IPS-NIHi11 (cell line): ENCODE measurements around the gene FAM114A1.
"Not testable (repeated sequence)": the region's sequence is repeated elsewhere in the genome, so short reads cannot be mapped to it uniquely, and the experiment has no call there.

Experiments used
- DNase-seq: peaks from one replicate; pipeline ENCODE4 v3.0.0; 2012; ENCODE audit warnings: mixed read lengths, low spot score

FAM114A1 gene

DNA sequence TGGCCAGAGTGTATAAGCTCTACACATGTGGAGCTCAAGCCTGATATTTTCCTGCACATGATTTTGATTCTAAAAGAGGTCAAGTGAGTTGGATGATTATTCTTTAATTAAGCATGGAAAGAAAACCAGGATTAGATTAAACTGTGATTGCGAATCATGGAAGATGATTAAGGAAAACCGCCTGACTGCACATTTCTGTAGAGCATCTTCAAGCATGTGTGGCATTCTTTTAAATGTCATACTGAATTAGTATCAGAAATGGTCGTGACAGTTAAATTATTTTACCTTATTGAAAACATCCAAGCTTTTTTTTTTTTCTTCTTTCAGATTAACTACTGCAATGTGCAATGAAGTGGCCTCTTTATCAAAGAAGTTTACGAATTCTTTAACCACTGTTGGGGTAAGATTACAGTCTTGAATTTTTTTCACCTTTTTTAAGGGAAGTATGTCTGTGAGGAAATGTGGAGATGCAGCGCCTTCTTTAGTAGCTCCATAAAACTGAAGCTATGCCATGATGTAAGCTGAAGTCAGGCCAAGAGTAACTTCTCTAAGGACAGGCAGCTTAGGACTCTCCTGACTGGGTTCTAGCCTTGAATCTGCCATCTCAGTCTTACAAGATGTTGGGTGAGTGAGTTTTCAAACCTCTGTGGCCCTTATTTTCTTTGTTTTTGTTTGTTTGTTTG lies 67.9 kb downstream of the FAM114A1 start:
- DNase-seq, result no peak

DNA sequence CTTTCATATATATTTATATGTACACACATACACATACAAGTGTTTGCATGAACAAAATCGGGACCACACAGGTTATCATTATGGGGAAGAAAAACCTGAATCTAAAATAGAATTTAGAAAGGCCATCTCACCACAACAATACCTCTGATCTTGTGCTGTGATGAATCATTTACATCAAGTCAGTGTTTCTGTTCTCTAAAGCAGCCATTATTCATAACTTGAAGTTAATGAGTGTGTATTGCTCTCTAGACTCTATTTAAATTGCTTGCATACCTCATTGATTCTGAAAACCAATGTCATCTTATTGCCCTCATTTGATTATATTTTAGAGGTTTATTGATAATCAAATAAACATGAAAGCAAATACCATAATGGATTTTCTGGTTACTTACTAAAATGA lies 71.6 kb downstream of the FAM114A1 start:
- DNase-seq, result no peak

DNA sequence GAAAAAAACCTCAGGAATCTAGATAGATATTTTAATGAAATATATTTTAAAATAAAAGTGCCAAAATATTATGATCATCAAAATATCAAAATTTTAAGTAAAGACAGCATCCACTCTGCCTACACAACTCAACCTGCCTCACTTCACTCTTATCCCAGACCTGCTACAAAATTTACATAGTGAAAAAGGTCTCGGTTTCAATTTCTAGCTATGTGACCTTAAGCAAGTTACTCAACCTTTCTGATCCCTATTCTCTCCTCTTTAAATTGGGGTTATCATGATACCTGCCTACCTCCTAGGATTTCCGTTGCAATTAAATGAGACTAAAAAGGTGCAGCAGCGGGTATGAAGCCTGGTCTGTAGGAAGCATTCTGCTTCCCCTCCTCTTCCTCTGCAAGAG lies 72.9 kb downstream of the FAM114A1 start:
- DNase-seq, result no peak

DNA sequence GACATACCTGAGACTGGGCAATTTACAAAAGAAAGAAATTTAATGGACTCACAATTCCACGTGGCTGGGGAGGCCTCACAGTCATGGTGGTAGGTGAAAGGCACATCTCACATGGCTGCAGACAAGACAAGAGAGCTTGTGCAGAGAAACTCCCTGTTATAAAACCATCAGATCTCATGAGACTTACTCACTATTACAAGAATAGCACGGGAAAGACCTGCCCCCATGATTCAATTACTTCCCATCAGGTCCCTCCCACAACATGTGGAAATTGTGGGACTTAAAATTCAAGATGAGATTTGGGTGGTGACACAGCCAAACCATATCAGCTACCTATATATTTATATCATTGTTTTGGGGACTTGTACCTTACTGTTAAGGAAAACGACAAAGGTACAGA lies 74.3 kb downstream of the FAM114A1 start:
- not testable (repeated sequence) for DNase-seq

DNA sequence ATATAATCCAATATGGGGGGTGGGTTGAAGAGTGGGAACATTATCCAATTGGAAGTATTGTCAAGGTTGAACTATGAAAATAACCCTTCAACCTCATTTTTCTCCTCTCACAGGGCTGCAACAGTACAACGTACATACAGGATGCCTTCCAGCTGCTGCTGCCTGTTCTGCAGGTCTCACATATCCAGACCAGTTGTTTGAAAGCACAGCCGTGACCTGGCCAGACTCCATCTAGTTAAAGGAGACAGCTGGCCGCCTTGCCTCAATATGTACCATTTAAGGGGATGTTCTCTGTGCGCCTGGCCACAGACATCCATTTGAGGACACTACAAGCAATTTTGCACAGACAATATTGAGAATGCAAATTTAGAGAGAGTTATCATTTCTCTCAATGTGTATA lies 75.7 kb downstream of the FAM114A1 start:
- DNase-seq, result no peak

DNA sequence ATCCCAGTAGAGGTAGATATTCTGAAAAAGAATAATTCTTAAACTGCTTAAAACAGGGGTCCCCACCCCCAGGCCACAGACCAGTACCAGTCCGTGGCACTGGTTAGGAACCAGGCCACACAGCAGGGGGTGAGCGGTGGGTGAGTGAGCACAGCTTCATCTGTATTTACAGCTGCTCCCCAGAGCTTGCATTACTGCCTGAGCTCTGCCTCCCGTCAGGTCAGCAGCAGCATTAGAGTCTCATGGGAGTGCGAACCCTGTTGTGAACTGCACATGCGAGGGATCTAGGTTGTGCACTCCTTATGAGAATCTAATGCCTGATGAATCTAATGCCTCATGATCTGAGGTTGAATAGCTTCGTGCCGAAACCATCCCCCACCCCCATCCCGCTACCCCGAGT lies 76.8 kb downstream of the FAM114A1 start:
- no peak for DNase-seq

DNA sequence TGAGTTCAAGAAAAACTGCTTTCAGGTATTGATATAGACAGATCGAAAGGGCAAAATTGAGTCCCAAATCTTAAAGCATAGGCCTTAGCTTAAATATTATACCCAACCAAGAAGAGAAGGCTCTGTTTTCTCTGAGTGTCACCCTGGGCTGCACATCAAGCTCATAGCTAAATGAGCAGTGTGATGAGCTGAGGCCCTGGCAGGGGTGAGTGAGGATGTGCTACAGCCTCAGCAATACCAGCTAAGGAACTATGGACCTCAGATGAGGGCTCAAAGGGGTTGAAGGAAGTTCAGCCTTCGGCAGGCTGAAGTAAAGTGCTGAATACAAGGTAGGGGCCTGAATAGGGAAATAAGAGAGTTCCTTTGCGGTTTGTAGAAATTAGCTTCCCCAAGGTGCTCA lies 79.3 kb downstream of the FAM114A1 start:
- no peak for DNase-seq

DNA sequence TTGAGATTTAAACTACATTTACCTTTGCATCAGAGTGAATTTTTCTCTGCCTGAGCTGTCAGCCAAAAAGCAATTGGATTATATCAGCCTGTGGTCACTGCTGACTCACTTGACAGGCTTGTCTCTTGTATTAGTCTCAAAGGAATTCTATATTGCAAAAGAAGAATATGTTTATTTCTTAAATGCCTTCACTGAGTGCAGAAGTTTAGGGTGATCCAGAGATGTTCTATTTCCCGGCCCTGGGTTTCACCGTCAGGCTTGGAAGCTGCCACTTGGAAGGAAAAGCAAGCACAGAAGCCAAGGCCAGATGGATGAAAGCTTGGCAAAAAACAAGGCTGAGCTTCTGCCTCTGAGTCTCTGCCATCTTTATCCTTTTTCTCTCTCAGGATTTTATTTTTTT lies 80.9 kb downstream of the FAM114A1 start:
- DNase-seq, result no peak

DNA sequence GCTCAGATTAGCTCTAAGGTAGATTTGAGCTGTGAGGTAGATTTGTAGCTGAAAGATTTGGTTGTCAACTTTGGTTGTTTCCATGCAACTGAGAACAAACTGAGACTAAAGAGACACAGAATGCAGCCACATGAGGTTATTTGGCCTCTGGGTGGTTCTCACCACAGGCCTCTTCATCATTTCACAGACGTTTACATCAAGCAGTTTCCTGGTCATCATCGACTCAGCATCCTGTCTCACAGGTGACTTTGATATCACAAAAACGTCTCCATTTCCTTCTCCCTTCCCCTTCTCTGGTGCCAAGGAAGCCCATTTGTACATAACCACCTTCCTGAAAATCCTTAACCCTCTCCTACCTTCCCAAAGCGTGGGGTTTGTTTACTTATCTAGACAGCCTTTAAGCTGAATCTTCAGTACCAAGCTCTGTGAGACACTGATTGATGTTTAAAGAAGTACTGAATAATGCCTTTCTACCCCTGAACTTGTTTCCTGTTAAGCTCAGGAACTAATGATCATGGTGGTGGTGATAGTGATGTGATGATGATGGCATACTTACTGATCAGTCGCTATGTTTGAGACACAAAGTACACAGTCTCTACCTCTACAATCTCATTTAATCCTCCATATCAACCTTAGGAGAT lies 81.9 kb downstream of the FAM114A1 start:
- no peak for DNase-seq

DNA sequence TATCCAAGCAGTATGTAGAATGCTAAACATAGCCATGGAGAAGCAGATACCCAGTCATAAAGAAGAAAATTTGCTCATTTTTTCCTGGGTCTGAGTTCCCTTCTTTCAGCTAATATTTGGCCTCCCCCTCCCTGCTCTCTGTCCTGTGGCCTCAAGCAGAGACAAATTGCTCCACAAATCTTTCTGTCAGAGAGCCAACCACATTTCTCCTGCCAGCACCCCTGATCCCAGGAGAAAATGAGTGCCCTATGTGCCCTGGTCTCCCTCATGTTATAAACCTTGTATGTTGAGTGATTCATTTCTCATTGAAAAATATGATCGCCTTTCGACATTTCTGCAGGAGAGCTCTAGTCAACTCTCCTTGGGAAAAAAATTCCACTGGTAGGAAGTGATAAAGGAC lies 82.6 kb downstream of the FAM114A1 start:
- DNase-seq, result no peak

DNA sequence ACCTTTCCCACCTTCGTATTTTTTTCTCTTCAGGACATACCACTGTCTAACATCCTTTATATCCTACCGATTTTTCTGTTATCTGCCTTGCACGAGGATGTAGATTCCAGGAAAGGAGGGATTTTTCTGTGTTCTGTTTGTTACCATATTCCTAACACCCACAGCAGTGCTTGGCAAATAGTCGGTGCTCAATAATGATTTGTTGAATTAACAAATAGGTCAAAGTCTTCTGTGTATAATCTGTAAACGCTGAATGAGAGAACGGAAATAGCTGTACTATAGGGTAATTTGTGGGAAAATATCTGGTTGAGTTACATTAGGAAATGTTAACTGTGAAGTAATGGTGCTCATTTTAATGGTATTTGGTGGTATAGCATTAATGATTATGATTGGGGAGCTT lies 83.1 kb downstream of the FAM114A1 start:
- DNase-seq, result no peak

DNA sequence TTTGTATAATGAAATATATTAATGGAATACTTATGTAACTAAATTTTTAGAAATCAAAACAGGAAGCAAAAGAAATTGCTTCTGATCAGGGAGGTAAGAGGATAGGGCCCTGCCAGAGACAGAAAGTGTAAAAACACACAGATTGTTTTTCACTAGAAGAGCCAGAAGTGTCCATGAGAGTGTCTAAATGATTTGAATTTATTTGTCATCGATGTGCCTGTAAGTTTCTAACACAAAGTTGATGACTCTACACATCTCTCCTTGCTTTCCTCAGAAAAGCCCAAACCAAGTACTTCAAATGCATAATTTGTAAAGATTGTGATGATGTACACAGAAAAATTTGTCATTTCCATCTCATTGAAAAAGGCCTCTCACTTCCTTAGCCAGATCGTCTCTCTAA lies 84.0 kb downstream of the FAM114A1 start:
- DNase-seq, result no peak

DNA sequence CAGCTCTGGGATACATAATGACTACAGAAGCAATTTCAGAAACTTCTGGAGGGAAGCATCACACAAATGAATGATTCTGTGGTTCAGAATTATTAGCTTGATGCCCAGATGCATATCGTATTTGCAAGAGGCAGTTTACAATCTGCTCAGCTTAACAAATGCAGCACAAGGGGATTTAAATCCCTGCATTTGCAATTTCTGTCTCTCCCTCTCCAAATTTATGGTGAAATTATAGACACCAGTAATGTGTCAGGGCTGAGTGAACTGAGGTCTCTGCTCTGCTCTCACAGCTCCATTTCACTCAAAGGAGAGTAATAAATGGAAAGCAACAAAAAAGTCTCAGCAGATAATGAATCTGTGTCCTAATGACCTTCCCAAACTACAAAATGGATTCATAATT lies 84.4 kb downstream of the FAM114A1 start:
- no peak for DNase-seq

DNA sequence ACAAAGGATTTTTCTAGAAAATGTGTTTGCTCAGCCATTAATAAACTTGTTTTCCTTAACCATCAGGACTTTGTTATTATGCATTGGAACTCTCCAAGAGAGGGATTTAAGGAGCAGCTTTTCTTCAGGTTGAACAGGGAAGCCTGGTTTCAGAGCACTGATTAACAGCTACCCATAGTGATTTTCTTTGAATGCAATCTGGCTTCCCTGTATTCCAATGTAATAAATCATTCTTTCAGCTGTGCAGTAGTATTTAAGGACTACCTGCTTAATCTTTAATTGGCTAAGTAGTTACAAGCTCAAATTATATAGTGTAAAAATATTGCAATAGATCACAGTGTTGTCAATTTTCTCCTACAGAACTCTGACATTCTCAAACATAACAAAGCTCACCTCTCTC lies 87.1 kb downstream of the FAM114A1 start:
- DNase-seq, result no peak

DNA sequence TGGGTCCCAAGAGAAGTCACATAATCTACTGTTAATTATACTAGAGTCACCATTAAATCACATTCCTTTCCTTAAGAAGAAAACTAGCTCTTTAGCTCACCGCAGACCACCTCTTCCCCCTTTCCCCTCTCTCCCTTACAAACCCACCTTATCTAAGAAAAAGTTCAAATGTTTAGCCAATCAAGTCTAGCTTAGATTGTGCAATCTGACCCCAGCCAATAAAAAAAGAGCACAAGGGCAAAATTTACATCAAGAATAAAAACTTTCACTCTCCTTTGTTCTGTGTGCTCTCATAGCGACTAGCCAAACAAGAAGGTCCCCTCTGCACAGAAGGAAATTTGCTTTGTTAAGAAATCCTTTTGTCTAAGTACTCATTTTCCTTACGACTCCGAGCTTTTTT lies 88.4 kb downstream of the FAM114A1 start:
- no peak for DNase-seq

DNA sequence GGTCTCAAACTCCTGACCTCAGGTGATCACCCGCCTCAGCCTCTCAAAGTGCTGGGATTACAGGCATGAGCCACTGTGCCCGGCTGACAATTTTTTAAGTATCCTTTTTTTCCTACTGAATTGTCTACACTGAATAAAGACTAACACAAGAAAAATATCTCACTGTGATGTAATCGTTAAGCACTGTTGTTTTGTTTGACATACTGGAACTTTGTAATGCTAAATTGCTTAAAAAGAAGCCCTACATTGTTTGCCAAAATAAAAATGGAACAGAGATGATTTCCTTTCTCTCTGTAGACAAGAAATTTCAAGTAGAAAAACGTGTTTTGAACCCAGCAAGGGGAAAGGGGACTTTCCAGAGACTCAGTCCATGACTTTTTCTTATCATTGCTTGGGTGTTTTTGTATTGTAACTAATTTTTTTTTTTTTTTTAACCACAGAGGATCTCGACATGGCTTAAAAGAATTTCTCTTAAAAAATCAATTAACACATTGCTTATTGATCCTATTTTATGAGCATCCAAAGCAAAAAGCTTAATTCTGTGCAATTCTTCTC lies 89.7 kb downstream of the FAM114A1 start:
- no peak for DNase-seq

DNA sequence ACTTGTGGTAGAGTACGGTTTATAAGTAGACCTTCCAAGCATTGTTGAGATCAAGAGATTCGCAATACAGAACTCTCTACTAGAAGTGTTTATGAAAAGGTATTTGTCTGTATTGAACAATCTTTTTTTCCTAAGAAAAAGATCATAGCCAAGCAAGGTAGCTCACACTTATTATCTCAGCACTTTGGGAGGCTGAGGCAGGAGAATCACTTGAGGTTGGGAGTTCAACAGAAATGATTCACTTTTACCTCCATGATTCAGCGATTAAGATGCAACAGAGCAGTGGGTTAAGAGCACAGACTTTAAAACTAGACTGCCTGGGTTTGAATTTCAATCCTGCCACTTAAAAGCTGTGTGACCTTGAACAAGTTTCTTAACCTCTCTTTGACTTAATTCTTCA lies 90.3 kb downstream of the FAM114A1 start:
- DNase-seq, result no peak

DNA sequence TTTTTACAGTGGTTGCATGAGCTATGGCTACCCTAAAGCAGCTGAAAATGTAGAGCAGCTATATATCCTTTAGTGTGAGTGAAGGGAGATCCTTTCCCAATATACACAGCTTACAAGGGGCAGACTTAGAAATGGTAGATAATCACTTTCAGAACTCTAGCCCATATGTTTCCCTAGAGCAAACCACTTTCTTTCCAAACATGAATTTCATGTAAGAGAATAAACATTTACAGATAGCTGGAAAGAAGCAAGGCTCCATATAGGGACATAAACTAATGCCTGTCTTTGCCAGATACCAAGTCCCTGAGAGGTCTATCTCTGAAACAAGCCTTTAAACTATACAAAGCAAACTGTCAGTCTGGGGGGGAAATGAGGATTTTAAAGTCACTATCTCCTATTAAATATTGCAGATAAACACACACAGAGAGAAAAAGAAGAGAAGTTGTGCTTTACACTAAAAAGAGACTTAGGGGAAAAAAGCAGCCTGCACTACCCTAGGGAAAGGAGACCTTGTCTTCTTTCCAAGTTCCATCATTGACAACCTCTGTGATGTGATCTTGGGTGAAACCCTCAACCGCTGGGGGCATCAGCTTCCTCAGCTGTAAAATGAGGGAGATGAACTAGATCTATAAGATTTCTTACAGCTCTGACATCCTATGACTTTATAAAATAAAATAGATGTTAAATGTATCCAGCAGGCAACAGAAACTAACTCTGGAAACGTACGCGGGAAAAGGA lies 91.0 kb downstream of the FAM114A1 start:
- no peak for DNase-seq

DNA sequence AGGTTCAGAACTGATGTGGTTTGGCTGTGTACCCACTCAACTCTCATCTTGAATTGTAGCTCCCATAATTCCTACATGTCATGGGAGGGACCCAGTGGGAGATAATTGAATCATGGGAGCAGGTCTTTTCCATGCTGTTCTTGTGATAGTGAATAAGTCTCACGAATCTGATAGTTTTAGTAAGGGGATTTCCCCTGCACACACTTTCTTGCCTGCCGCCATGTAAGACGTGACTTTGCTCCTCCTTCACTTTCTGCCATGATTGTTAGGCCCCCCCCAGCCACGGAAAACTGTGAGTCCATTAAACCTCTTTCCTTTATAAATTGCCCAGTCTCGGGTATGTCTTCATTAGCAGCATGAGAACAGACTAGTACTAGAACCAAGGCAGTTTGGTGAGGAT lies 91.6 kb downstream of the FAM114A1 start:
- not testable (repeated sequence) for DNase-seq

DNA sequence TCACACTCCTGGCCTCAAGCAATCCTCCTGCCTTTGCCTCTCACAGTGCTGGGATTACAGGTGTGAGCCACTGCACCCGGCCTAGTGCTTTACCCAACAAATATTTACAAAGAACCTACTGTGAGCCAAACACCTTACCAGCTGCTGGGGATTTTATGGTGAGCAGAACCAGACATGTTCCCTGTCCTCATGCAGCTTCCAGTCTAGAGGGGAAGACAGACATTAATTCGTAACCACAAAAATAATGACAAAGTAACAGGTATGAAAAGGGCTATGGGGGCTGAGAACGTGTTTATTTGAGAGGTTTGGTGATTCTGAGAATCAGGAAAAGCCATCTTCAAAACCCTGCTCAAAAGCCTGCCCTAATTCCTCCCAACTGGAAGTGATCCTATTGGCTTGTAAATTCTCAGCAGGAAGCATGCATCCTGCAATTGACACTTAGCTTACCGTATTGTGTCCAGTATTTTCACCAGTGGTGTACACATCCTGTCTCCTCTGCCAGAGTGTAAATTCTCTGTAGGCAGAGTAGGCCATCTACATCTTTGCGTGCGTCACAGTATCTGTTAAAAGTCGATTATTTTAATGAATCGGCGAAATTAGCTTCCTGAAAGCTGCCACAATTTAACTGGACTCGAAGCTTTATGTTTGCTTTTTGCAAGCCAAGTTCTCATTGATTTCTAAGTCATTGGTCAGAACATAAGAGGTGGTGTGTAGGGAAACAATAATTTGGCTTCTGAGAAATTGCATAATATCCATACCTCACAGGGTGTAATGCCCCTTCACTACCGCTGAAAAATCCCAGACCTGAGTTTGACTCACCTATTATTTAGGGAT lies 97.6 kb downstream of the FAM114A1 start:
- no peak for DNase-seq

DNA sequence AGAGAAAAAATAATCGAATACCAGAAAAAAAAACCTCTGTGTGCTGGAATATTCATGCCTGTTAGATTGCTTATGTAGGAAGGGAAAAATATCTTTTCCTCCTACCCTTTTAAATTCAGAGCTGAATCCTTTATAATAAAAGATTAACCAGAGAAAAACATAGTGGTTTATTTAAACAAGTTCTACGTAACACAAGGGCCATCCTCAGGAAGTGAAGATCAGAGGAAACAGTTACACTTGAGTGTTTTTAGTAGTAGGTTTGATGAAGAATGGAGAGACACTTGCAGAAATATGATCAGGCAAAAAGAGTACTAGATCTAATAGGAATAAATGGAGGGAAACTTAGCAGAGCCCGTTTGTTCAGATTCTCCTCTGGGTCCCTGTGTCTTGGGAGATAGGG lies 98.3 kb downstream of the FAM114A1 start:
- DNase-seq, result no peak
